Measurements from ENCODE around the gene TLDC2.
A peak's percentile ranks its signal among the peaks of the same experiment; 100 is the strongest.
"Not testable (repeated sequence)": the region's sequence is repeated elsewhere in the genome, so short reads cannot be mapped to it uniquely, and the experiment has no call there.

The TLDC2 gene

DNA sequence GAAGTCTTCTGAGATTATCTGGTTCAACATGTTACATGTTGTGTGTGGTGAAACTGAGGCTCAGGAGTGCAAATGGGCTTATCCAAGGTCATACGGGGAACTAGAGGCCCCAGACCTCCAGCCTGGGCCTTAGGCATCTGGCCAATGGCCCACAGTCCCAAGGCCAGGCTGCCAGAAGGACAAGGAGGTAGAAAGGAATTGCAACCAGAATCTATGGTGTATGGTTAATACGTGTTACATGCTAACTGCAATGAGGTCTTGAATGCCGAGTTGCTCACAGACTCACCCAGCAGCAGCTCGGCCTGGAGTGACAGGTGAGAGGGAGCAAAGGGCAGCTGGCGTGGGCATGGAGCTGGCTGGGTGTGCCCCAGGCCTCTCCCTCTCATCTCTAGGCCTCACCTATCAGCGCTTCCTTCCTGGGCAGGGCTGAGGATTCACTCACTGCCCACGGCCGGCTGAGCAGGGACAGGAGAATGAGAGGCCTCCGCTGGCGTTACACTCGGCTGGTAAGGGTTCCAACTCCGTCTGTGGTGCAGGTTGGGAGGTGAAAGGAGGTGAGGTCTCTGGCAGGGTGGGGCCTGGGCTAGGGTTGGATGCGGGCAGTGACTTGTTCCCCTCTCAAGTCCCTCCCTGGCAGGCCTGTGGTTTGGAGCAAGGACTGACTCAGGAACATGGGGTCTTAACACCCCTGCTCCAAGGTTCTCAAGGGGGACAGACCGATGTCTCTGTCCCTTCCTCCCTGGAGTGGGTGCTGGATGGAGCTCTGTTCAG, at the start of gene TLDC2:
TLDC2 (plus strand) TSS at position 437 of the 771 bp plus-strand sequence; CDS start at position 474, 37 bp downstream.
- no peak for DNase-seq

DNA sequence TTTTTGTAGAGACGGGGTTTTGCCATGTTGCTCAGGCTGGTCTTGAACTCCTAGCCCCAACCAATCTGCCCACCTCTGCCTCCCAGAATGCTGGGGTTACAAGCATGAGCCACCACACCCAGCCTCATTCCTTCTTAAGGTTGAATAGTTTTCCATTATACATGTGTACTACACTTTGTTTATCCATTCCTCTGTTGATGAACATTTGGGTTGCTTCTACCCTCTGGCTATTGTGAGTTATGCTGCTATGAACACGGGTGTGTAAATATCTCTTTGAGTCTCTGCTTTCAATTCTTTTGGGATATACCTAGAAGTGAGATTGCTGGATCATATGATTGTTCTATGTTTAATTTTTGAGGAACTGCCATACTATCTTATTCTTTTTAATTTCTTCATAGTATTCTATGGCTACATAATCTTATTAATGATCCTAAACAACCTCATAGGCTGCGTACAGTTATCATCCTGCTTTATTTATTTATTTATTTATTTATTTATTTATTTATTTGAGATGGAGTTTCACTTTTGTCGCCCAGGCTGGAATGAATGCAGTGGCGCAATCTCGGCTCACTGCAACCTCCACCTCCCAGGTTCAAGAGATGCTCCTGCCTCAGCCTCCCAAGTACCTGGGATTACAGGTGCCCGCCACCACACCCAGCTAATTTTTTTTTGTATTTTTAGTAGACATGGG, 49.2 kb upstream of the TLDC2 start:
- DNase-seq = no peak

DNA sequence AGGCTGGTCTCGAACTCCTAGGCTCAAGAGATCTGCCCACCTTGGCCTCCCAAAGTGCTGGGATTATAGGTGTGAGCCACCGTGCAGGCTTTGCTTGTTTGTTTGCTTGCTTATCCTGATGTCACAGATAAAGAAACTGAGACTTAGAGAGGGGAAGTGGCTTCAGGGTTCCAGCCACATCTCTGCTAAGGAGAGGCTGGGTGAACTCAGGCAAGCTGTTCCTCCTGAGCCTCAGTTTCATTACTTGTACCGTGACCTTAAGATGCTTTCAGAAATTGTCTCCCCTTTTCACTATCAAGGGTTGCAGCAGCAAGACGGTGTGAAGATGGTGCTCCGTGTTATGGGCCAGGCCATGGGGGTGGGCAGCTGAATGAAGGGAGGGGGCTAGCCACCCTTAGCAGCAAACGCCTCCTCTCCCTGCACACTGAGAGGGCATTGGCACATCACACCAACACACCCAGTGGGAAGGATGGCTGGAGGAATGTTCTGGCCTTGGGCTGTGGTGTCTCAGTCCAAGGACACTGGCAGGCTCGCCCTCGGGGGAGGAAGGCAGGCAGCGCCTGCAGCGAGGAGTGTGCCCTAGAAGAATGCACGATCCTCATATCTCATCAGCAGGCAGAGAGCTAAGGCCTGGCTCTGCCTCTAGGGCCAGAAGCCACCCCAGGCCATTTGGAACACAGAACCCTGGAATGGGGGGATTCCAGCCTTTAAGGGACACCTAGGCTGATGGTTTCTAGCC, 48.2 kb upstream of the TLDC2 start:
- no peak for DNase-seq

DNA sequence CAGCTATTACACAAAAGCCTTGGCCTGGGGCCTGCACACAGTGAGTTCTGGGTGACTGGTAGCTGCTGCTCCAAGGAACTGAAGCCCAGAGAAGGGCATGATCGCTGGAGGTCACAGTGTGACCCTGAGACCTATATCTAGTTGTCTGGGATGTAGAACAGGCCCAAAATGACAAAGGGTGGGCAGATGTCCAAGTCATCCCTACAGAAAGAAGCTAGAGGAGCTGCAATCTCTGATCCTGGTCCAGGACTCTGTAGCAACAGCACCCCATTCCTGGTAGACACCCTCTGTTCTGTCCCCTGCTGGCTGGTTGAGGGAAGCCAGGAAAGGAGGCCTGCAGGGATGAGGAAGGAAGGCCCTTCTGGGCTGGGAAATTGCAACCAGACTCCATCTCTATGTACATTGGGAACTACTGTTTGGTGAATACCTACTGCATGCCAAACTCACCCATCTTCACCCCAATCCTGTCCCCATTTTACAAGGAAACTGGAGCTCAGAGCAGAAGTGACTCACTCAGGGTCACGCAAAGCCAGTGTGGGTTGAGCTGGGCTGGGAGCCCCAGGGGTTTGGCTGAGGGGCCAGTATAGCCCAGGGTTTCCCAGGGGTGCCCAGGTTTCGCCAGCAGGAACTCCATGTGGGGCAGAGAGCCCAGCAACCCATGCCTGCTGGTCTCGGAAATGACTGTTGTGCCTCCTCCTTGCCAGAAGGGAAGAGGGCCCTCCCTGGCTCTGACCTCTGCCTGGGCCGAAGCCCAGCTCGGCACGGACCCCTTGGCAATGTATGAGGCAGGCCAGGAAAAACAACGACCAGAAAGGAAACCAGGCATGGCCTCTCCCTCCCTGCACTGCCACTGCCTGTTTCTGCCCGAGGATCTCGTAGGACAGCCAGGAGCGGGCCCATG, 44.9 kb upstream of the TLDC2 start:
- no peak for DNase-seq

DNA sequence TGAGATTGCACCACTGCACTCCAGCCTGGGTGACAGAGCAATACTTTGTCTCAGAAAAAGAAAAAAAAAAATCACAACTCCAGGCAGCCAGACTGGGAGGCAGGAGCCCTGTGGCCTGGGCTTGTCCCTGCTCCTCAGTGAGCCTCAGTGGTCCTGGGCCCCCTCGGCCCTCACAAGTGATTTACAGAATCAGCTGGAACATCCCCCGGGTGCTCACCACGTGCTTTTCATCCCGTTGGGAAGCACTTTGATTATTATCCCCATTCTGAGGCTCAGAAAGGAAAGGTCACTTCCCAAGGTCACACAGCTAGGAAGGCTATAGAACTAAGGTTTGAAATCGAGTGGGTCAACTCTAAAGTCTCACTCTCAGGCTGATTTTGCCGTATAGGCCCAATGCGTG, 43.1 kb upstream of the TLDC2 start:
- DNase-seq = no peak

DNA sequence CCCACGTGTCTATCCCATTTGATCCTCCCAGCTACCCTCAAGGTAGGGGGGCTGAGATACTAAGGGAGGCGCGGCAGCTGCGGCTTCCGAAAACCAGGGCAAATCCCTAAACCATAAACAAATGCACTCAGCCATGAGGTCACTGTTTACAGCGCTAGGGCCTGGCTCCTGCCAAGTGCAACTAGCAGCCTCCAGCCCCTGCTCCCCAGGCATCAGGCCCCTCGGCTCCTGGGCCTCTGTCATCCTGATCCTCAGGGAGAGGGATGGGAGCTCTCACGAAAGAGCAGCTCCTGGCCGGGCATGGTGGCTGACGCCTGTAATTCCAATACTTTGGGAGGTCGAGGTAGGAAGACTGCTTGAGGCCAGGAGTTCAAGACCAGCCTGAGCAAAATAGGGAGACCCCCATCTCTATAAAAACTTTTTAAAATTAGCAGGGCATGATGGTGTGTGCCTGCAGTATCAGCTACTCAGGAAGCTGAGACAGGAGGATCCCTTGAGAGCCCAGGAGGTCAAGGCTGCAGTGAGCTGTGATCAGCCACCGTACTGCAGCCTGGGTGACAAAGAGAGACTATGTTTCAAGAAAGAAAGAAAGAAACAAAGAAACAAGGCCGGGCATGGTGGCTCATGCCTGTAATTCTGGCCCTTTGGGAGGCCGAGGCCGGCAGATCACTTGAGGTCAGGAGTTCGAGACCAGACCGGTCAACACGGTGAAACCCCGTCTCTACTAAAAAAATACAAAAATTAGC, 42.5 kb upstream of the TLDC2 start:
- DNase-seq = no peak

DNA sequence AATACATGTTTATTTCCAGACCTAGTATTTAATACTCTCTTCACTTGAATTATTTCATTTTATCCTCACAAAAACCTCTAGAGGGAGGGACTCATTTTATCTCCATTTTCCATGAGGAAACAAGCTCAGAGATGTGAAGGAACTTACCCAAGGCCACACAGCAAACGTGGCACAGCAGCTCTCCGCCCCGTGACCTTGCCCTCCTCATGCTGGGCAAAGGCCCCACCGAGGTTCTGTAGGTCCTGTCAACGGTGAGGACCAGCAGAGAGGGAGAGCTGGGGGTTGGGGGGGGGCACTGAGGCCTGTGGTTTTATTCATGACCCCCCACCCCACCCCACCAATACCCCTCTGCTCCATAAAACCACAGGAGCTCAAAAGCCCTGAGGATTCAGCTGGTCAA, 40.9 kb upstream of the TLDC2 start:
- no peak for DNase-seq

DNA sequence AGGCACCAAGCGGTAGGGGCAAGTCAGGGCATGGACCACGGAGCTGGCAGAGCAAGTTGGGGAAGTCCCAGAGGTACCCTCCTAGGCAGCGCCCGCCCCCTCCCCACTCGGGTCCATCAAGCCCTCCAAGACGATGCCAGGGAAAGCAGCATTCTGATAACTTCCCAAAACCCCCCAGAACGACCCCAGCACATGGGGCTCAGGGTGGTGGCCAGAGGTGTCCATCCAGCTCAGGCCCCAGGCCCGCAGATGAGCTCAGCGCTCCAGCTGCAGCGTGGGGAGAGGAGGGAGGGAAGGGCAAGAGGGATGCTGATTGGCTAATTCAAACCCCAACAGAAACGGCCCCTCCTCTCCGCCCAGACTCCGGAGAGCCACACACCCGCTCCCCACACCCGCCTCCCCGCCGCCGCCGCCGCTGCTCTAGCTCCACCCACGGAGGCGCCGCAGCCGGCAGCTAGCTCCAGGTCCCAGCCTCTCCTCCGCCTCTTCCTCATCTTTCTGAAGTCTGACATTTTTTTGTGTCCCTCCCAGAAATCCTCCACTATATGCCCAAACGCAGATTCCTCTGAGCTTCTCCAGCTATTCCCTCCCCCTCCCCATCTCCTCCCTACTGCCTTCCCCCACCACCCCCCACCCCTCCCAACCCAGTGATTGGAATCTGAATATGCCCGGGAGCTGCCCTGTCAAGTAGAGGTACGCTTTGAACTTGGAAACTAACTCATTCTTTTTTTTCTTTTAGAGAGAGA, 40.3 kb upstream of the TLDC2 start:
- peak; percentile 88 for DNase-seq

DNA sequence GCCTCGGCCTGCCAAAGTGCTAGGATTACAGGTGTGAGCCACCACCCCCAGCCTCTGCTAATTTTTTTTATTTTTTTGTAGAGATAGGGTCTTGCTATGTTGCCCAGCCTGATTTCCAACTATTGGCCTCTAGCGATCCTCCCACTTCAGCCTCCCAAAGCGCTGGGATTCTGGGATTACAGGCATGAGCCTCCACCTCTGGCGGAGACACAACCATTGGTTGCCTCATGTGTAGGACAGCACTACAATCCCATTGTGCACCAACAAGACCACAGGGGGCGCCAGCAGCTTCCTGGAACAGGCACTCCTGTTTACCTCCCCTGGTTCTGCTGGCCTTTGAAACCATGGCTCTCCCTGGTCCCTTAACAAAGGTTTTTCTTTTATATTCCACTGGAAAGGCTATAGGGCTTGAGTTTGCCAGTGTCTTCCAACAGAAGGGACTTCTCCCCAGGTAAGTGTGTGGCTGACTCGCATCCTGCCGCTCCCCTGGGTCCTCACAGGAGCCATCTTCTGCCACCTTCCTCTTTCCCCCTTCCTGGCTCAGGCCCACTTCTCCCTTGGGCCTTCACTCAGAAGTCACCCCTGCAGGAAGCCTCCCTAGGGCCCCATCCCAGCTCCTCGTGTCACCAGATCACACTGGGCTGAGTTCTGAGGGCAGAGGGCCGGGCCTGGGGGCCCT, 39.2 kb upstream of the TLDC2 start:
- DNase-seq = peak; percentile 87

DNA sequence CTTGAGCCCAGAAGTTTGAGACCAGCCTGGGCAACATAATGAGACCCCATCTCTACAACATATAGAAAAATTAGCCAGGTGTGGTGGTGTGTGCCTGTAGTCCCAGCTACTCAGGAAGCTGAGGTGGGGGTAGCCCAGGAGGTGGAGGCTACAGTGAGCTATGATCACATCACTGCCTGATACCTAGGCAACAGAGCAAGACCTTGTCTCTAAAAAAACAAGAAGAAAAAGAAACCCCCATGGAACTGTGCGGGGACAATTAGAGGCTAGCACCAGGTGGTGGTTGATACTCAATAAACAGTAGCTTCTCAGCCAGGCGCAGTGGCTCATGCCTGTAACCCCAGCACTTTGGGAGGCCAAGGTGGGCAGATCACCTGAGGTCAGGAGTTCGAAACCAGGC, 37.6 kb upstream of the TLDC2 start:
- DNase-seq = not testable (repeated sequence)

DNA sequence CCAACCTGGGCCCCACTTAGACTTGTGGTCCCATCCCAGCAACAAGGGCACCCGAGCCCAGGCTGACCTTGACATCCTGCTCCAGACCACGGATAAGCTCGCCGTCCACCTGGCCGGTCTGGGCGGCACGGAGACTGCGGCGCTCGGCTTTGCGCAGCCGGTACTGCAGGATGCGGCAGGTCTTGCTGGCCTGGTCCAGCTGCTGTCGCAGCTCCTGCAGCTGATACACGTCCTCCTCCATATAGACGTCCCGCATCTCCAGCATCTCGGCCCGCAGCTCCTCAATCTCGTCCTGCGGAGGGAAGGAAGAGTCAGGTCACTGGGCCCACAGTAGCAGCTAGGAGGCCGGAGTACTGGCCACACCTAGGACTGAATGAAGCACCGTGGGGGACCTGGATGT, 36.8 kb upstream of the TLDC2 start:
- DNase-seq = no peak

DNA sequence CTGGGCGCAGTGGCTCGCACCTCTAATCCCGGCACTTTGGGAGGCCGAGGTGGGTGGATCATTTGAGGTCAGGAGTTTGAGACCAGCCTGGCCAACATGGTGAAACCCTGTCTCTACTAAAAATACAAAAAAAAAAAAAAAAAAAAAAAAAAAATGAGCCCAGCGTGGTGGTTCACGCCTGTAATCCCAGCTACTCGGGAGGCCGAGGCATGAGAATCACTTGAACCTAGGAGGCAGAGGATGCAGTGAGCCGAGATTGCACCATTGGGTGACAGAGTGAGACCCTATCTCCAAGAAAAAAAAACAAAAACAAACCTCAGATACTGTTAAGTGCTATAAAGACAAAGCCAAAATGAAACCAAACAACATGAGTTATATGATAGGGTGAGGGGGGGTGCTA, 34.9 kb upstream of the TLDC2 start:
- DNase-seq = not testable (repeated sequence)

DNA sequence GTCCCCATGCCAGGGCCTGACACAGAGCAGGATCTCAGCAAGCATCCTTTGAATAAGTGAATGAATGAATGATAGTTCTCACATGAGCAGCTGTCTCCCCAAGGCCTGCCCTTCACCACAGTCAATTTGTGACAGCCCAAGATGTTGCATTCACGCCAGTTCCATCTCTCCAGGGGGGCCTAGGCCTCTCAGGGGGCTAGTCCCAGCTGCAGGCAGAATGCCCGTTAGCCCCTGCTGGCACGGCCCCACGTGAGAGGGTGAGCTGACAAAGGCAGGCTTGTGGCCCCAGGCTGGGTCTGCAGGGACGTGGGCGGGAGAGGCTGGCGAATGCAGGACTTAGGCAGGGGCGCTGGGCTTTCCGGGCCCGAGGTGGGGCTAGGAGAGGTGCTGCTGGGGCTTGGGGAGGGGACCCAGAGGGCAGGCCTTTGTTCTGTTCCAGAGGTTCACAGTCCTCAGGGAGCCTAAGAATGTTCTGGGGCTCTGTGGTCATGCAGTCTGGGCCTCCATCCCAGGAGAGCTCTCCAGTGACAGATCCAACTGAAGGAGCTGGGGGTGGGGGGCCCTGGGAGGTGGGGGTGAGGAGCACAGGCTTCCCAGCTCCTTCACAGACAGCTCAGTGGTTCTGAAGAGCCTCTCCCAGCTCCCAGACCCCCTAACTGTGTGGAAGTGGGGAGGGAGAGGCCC, 30.5 kb upstream of the TLDC2 start:
- no peak for DNase-seq

DNA sequence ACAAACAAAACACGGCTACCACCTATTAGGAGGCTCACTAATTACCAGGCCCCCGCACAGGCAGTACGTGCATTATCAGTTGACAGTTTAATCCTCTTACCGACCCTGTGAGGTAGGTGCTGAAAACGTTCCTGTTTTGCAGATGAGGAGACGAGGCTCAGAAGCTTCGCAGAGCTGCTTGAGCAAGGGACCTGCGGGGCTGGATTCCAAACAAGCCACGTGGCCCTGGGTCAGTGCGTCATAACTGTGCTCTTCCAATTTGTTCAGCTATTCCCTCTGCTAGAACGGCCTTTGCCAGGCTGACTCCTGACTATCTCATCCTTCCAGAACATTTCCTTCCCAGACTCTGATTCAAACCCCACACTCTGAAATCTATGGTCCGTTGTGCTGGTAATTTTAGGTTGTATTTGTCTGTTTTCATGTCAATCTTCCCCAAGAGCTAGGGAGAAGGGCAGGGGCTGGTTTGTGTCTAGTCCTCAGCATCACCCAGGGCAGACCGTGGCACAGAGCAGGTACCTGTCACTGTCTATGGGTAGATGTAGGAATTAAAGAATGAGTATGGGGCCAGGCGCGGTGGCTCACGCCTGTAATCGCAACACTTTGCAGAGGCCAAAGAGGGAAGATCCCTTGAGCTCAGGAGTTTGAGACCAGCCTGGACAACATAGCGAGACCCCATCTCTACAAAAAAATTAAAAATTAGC, 28.8 kb upstream of the TLDC2 start:
- no peak for DNase-seq

DNA sequence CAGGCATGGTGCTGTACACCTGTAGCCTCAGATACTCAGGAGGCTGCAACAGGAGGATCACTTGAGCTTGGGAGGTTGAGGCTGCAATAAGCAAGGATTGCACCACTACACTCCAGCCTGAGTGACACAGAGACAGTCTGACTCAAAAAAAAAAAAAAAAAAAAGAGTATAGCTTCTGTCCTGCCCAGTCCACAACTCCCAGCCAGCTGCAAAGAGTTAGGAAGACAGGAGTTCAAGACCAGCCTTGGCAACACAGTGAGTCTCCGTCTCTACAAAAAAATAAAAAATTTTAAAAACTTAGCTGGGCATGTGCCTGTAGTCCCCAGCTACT, 28.3 kb upstream of the TLDC2 start:
- DNase-seq = no peak

DNA sequence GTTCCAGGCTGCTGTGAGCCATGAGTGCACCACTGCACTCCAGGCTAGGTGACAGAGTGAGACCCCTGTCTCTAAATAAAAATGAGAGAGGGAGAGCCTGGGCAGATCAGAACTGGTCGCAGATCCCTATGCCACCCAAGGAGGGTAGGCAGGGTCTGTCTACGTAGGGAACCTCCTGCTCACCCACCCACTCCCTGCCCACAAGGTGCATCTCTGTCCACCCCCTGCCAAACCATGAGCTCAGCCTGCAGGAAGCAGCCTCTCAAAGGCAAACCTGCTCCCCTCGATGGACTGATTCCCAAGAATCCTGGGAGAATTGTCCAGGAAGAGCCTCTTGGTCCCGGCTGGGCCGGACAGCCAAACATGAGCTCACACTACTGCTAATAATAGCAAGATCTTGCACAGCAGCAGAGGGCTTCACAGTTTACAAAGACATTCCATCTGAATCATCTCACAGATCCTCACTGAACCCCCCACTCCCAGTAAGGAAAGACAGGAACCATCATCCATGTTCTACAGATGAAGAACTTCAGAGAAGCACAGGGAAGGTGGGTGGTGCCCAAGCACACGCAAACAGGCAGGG, 27.8 kb upstream of the TLDC2 start:
- no peak for DNase-seq

DNA sequence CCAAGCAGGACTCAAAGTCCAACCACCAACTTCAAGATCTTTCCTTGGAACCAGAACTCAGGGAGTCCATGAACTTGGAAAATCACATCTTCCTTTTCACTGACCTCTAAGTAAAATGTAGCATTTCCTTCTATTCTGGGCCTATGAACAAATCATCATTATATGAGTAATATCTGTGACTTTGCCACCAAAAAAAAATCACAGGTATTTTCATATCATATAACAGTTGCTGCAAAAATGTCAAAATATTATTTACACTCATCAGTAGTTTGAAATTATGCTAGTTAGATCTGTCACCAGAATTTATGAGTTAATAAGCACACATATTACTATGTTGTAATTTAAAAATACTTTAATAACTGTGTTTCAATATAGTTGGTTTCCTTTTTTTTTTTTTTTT, 27.3 kb upstream of the TLDC2 start:
- DNase-seq = no peak

DNA sequence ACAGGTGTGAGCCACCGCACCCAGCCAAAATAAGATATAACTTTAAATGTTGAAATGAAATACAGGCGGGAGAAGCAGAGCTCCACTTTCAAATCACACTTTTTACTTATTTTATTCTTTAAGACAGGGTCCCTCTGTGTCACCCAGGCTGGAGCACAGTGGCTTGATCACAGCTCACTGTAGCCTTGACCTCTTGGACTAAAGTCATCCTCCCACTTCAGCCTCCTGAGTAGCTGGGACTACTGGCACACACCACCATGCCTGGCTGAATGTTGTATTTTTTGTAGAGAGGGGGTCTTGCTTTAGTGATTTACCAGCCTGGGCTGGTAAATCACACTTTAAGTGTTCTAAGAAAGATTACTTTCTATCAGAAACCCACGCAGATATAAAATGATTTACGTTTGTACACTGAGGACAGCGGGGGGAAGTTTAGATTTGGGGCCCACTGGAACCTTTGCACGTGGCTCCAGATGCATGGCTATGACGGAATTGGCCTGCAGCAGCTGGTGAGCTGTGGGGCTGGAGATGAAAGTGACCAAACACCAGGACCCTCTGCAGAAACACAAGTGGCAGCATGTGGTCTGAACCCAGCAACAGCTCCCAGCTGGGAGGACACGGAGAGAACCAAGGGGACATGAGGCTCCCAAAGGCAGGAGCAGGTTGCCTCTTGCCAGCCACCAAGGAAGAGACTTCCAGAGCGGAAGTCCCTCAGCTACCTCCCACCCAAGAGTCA, 26.4 kb upstream of the TLDC2 start:
- DNase-seq = no peak
